ENCODE data around the gene RANGRF. TPM values are rescaled to one million over a fixed set of nuclear protein-coding genes. Genes with fewer than 3 reads are reported as not detected.

Gene RANGRF

GRCh38 chr17:8339540-8339939 lies 51.1 kb downstream of the RANGRF start, which contains the start of gene ODF4:
Gene ODF4 (plus strand): TSS chr17:8339840. CDS start chr17:8340052, 212 bp downstream.
- no peak within 1 kb of the TSS for H3K23ac ChIP-seq (ENCODE audit: low read length)
- no CpG with 5 or more reads among the region's 2 CpGs for whole genome bisulfite sequencing (ENCODE audit: extremely low coverage, insufficient coverage, low lambda C conversion rate)
- no peak within 1 kb of the TSS for H2BK120ac ChIP-seq (ENCODE audit: low read depth, low read length)
- no peak within 1 kb of the TSS for H2BK15ac ChIP-seq (replicated peaks; ENCODE audit: low read depth)
- no peak within 1 kb of the TSS for H3K56ac ChIP-seq (ENCODE audit: low read length)
- H3K18ac ChIP-seq (ENCODE audit: low read length): no peak within 1 kb of the TSS
- H2AK5ac ChIP-seq (ENCODE audit: low read length): no peak within 1 kb of the TSS
- no peaks in the 10 kb centered on the region for H3K27me3 ChIP-seq (ENCODE audit: insufficient read depth, low read length, poor library complexity)
- H3K36me3 ChIP-seq (ENCODE audit: control insufficient read depth, insufficient read depth, low read length): no peaks in the 10 kb centered on the region
- H3K27ac ChIP-seq (ENCODE audit: low read depth, low read length): no peak within 1 kb of the TSS
- no peak within 1 kb of the TSS for H3K4me3 ChIP-seq (ENCODE audit: low read length)
- no peak for DNase-seq
- H4K8ac ChIP-seq (ENCODE audit: low read depth, low read length): no peak within 1 kb of the TSS
- H3K9ac ChIP-seq (ENCODE audit: low read length): no peak within 1 kb of the TSS
- no peak within 1 kb of the TSS for H3K4me2 ChIP-seq (ENCODE audit: low read length)
- no peaks in the 10 kb centered on the region for H3K79me1 ChIP-seq (ENCODE audit: low read length)
- no peak within 1 kb of the TSS for H3K4ac ChIP-seq (ENCODE audit: low read depth, low read length)
- no peak within 1 kb of the TSS for H2BK5ac ChIP-seq (ENCODE audit: low read length)
- H3K4me1 ChIP-seq (ENCODE audit: control insufficient read depth, low read depth, low read length): peaks cover 8% of the 10 kb centered on the region
- no peak within 1 kb of the TSS for H4K5ac ChIP-seq (ENCODE audit: low read length)
- H3K79me2 ChIP-seq (ENCODE audit: control insufficient read depth, insufficient read depth, low read length): no peaks in the 10 kb centered on the region

Small RNAs within 50 kb of the gene (small RNA-seq; reads per million reads assigned to genes)
- gene RF00265 (ENCODE audit: insufficient read depth): not detected
